HEK293 (cell line): ENCODE data around the gene CEP20.

Experiments
- KLF10 ChIP-seq: fragments of 450-650 bp; IDR thresholded peaks from 2 replicates; pipeline ENCODE4 v1.5.1; 2018; ENCODE audit warnings: missing biosample characterization, mild to moderate bottlenecking, missing genetic modification characterization
- ZNF174 ChIP-seq: fragments of 450-650 bp; formaldehyde crosslinking; IDR thresholded peaks from 2 replicates; pipeline ENCODE4 v1.5.0; 2017; ENCODE audit warnings: missing biosample characterization, mild to moderate bottlenecking, missing genetic modification characterization
- ZNF19 ChIP-seq: fragments of 450-650 bp; formaldehyde crosslinking; IDR thresholded peaks from 2 replicates; pipeline ENCODE4; 2016; ENCODE audit warnings: missing biosample characterization, missing genetic modification characterization, low read depth
- ZNF629 ChIP-seq: fragments of 450-650 bp; formaldehyde crosslinking; IDR thresholded peaks from 2 replicates; pipeline ENCODE4 v1.5.1; 2017; ENCODE audit warnings: missing biosample characterization, missing genetic modification characterization
- TF ChIP-seq, protein P1 (sequence below): fragments of 450-650 bp; formaldehyde crosslinking; IDR thresholded peaks from 2 replicates; pipeline ENCODE4 v1.5.1; 2016; ENCODE audit warnings: missing biosample characterization, missing genetic modification characterization

GRCh38 chr16:15856182-15856581 lies 32.2 kb downstream of the CEP20 start:
- TF ChIP-seq ZNF19 (tag by site-specific recombination) (no peak), KLF10 (tag by site-specific recombination) (no peak), ZNF629 (no peak), ZNF174 (no peak)
- TF ChIP-seq, protein P1, sequence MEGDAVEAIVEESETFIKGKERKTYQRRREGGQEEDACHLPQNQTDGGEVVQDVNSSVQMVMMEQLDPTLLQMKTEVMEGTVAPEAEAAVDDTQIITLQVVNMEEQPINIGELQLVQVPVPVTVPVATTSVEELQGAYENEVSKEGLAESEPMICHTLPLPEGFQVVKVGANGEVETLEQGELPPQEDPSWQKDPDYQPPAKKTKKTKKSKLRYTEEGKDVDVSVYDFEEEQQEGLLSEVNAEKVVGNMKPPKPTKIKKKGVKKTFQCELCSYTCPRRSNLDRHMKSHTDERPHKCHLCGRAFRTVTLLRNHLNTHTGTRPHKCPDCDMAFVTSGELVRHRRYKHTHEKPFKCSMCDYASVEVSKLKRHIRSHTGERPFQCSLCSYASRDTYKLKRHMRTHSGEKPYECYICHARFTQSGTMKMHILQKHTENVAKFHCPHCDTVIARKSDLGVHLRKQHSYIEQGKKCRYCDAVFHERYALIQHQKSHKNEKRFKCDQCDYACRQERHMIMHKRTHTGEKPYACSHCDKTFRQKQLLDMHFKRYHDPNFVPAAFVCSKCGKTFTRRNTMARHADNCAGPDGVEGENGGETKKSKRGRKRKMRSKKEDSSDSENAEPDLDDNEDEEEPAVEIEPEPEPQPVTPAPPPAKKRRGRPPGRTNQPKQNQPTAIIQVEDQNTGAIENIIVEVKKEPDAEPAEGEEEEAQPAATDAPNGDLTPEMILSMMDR = no peak
